PFSK-1 (cell line): ENCODE data around the gene RASSF3.

Source experiments
- SIN3A ChIP-seq: IDR thresholded peaks from 2 replicates; pipeline ENCODE4 v1.6.1; 2012; ENCODE audit warnings: mild to moderate bottlenecking, low read length, moderate library complexity, borderline replicate concordance; ENCODE audit not compliant: insufficient read depth
- TAF1 ChIP-seq: IDR thresholded peaks from 2 replicates; pipeline ENCODE4 v1.6.1; 2012; ENCODE audit warnings: low read length, control low read depth, borderline replicate concordance; ENCODE audit not compliant: insufficient read depth
- TF ChIP-seq, protein P1 (sequence below), 2 experiments: IDR thresholded peaks; 2 replicates each; pipeline versions ENCODE4 v1.6.1 to v1.8.0; 2011 to 2012; ENCODE audit warnings: low read depth in 2 of 2, low read length in 2 of 2, control low read depth in 1 of 2, inconsistent platforms in 1 of 2, mild to moderate bottlenecking in 1 of 2, moderate library complexity in 1 of 2; ENCODE audit not compliant: insufficient read depth in 1 of 2

GRCh38 chr12:64616201-64616600 is 5.9 kb downstream of the RASSF3 start:
- TF ChIP-seq SIN3A (no peak), TAF1 (no peak)
- TF ChIP-seq, protein P1, sequence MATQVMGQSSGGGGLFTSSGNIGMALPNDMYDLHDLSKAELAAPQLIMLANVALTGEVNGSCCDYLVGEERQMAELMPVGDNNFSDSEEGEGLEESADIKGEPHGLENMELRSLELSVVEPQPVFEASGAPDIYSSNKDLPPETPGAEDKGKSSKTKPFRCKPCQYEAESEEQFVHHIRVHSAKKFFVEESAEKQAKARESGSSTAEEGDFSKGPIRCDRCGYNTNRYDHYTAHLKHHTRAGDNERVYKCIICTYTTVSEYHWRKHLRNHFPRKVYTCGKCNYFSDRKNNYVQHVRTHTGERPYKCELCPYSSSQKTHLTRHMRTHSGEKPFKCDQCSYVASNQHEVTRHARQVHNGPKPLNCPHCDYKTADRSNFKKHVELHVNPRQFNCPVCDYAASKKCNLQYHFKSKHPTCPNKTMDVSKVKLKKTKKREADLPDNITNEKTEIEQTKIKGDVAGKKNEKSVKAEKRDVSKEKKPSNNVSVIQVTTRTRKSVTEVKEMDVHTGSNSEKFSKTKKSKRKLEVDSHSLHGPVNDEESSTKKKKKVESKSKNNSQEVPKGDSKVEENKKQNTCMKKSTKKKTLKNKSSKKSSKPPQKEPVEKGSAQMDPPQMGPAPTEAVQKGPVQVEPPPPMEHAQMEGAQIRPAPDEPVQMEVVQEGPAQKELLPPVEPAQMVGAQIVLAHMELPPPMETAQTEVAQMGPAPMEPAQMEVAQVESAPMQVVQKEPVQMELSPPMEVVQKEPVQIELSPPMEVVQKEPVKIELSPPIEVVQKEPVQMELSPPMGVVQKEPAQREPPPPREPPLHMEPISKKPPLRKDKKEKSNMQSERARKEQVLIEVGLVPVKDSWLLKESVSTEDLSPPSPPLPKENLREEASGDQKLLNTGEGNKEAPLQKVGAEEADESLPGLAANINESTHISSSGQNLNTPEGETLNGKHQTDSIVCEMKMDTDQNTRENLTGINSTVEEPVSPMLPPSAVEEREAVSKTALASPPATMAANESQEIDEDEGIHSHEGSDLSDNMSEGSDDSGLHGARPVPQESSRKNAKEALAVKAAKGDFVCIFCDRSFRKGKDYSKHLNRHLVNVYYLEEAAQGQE (IDR thresholded peaks at IDR 0.05; ENCODE audit: insufficient read depth in 1 of 2, low read depth in 2 of 2, low read length in 2 of 2) = no peak
